ENCODE measurements around the gene NECTIN3. TPM values are rescaled to one million over a fixed set of nuclear protein-coding genes. Genes with fewer than 3 reads are reported as not detected.
A peak's percentile ranks its signal among the peaks of the same experiment; 100 is the strongest.

The NECTIN3 gene
- total RNA-seq, 1 donor from 2014 or later: 3.0 TPM

DNA sequence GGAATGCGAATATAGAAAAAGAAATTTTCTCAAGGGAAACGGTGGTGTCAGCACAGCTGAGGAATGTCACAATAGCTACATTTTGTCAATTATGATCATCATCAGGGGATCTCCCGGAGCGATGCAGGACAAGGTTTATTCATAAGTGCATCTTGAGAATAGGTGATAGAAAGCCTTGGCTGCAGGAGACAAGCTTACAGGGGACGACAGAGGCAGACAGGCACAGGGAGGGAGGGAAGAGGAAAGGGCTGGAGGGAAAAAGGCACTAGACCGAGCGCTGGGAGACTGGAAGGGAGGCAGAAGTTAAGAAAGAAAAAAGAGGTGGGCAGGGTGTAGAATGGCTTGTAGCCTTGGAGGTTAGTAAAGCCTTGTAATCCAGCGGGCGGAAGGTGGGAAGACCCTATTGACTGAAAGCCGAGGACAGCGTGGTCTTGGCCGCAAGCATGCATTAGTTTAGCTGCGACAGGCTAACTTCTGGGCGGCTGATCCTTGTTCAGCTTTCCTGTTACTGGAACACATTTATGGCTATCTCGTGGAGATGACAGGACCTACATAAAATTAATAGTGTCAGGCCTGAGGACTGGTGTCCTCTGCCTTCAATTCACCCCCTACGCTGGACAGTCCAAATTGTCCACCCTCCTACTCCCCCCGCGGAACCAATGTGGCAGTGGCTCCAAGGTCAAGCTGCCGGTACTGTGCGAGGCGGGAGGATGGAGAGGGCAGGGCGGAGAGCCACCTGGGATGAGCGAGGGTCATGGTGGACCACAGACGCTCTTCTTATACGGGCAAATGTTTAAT is 1.4 kb upstream of the NECTIN3 start:
- Mint-ChIP-seq H3K27ac (peak overlapping the region; percentile 87), H3K4me3 (peak overlapping the region; percentile 94), H3K27me3 (peaks cover 49% of the 10 kb centered on the region), H3K36me3 (ENCODE audit: low read depth) (no peaks in the 10 kb centered on the region), H3K9me3 (no peaks in the 10 kb centered on the region), H3K4me1 (peaks cover 30% of the 10 kb centered on the region)
- intact Hi-C loops (cut with micrococcal nuclease): loop anchor here (2.0 to 10.0 kb wide), 5 partner anchors 169 to 905 kb away; partner anchors contain the start of gene ABHD10
- DNase-seq: peak; percentile 59

DNA sequence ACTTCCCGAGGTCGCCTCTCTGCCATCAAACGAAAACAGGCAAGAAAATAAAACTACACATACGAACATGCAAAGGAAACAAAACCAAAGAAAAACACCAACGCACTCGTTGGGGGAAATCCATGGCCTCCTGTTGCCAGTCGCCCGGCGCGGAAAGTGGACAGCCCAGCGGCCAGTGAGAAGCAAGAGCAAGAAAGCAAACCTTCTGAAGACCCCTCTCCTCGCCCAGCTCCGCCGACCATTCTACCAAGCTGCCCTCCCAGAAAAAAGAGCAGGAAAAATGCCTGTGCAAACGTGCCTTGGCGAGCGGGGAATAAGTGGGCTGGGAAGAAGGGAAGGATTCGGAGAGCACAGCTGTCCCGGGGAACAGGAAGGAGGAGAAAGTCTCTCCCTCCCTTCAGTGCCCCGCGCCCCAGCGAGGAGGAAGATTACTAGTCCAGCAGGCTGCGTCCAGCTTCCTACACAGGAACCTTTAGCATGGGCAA is 802 bp upstream of the NECTIN3 start:
- peaks cover 30% of the 10 kb centered on the region for H3K4me1 Mint-ChIP-seq
- intact Hi-C loops (cut with micrococcal nuclease): loop anchor here (1.0 to 10.0 kb wide), 6 partner anchors 168 to 904 kb away; partner anchors contain the start of gene ABHD10
- no peaks in the 10 kb centered on the region for H3K36me3 Mint-ChIP-seq (ENCODE audit: low read depth)
- peaks cover 54% of the 10 kb centered on the region for H3K27me3 Mint-ChIP-seq
- H3K4me3 Mint-ChIP-seq: peak overlapping the region; percentile 94
- H3K27ac Mint-ChIP-seq: peak overlapping the region; percentile 87
- DNase-seq: peak; percentile 73
- no peaks in the 10 kb centered on the region for H3K9me3 Mint-ChIP-seq

DNA sequence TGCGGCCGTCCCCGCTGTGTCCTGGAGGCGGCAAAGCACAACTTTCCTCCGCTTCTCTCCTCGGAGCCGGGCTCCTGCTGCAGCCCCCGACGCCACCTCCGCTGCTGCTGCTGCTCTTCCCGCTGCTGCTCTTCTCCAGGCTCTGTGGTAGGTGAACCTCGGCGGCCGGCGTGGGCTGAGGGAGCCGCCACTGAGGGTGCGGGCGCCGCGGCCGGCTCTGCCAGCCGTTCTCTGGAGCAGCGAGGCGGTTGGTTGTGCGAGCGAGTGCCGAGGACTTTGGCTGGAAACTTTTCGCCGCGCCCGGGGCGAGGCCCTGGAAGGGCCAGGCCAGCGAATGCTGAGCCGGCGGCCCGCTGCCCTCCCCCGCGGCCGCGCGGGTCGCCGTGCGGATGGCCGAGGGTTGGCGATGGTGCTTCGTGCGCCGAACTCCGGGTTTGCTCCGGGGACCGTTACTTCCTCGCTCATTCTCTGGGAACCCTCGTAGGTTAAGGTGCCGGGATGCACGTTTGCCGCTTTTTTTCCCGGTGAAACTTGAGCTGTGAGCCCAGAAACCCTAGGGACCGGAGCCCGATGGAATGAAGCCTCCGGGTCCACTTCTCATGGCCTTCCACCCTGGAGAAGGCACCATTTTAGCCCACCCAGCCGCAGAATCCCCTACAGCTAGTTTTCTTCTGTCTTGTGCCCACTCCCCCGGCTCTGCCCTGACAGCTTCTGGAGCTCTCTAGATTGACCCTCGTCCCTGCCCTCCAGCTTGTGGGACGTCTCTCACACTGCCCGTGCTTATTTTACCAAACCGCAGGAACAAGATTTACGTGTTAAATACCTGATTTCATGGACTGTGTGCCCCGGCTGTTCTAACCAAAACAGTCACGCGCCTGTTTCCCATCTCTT is 660 bp downstream of the NECTIN3 start:
- Mint-ChIP-seq H3K9me3 (no peaks in the 10 kb centered on the region), H3K4me1 (peaks cover 30% of the 10 kb centered on the region), H3K27me3 (peaks cover 56% of the 10 kb centered on the region), H3K27ac (peak overlapping the region; percentile 60), H3K36me3 (ENCODE audit: low read depth) (no peaks in the 10 kb centered on the region), H3K4me3 (peak overlapping the region; percentile 94)
- DNase-seq: peak; percentile 75
- intact Hi-C loops (cut with micrococcal nuclease): loop anchor here (5.0 to 10.0 kb wide), 3 partner anchors 260 to 903 kb away; partner anchors contain the start of gene ABHD10

DNA sequence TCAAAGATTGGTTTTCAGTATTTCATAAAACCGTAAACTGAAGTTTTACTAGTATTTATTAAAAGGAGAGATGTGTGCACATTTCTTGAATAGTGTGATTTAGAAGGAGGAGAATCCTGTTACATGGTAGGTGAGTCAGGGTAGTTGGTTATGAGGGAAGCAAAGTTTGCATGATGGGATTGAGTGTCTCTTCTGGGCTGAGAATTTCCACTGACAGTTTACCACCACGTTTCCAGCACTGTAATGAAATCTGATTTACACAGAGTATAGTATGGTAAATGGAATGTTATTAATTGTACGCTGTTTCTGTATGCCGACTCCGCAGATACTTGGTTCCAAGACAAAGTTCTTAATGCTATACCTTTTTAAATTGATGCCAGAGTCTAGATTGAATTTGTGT is 1.6 kb downstream of the NECTIN3 start:
- Mint-ChIP-seq H3K4me1 (peaks cover 30% of the 10 kb centered on the region), H3K27ac (no peak overlapping the region), H3K9me3 (no peaks in the 10 kb centered on the region), H3K4me3 (peak overlapping the region; percentile 94), H3K36me3 (ENCODE audit: low read depth) (no peaks in the 10 kb centered on the region), H3K27me3 (peaks cover 57% of the 10 kb centered on the region)
- intact Hi-C loops (cut with micrococcal nuclease): loop anchor here (5.0 to 10.0 kb wide), 3 partner anchors 261 to 902 kb away; partner anchors contain the start of gene ABHD10
- no peak for DNase-seq

DNA sequence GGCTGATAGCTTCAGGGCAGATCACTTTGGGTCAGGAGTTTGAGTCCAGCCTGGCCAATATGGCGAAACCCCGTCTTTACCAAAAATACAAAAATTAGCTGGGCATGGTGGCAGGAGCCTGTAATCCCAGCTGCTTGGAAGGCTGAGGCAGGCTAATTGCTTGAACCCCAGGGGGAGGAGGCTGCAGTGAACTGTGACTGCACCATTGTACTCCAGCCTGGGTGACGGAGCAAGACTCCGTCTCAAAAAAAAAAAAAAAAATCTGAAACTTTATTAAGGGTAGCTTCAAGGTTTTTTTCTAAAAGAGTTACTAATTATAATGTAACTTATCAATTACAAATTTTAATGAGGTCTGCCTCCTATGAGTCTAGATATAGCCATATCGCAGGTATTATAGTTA is 5.1 kb downstream of the NECTIN3 start:
- H3K36me3 Mint-ChIP-seq (ENCODE audit: low read depth): no peaks in the 10 kb centered on the region
- intact Hi-C loops (cut with micrococcal nuclease): loop anchor here (10.0 kb wide), 1 partner anchor 898 kb away; the partner anchor contains the start of gene ABHD10
- no peak overlapping the region for H3K4me3 Mint-ChIP-seq
- H3K4me1 Mint-ChIP-seq: peaks cover 17% of the 10 kb centered on the region
- H3K9me3 Mint-ChIP-seq: no peaks in the 10 kb centered on the region
- peaks cover 40% of the 10 kb centered on the region for H3K27me3 Mint-ChIP-seq
- H3K27ac Mint-ChIP-seq: no peak overlapping the region
- DNase-seq: no peak

DNA sequence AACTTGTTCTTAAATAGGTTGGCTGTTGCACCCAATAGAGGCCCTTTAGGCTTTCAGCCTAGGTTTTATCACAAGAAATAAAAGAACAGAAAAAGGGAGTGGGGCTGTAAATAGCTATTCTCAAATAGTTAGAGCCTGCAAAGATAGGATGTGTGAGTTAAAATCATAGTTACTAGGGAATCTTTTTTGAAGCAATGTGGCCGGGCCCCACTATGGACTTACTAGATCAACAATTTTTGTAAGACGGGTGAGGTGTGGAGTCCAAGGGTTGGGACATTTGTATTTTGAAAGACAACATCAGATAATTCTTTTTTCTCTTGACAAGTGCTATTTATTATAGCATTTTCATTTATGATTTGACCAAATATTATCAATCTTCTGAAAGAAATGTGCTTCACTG is 5.8 kb downstream of the NECTIN3 start:
- intact Hi-C loops (cut with micrococcal nuclease): loop anchor here (10.0 kb wide), 1 partner anchor 897 kb away; the partner anchor contains the start of gene ABHD10

DNA sequence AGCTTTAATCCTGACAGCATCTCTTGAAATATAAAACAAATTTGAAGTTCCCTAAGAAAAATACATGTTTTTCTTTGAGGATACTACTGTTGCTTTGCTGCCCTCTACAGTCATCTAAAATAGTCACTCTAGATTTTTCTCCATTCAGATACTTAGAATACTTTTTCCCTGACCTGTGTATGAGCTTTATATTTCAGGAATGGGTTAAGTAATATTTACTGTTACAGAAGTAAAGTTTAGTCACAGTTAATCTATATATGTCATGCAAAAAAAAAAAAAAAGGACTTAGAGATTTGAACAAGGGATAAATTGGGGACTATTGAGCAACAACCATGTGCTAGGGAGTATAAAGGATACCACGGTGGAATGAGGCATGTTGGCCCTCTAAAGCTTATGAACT is 8.8 kb downstream of the NECTIN3 start:
- H3K4me3 Mint-ChIP-seq: no peak overlapping the region
- no peaks in the 10 kb centered on the region for H3K4me1 Mint-ChIP-seq
- intact Hi-C loops (cut with micrococcal nuclease): no loop called here
- no peak overlapping the region for H3K27ac Mint-ChIP-seq
- DNase-seq: no peak
- H3K36me3 Mint-ChIP-seq (ENCODE audit: low read depth): no peaks in the 10 kb centered on the region
- peaks cover 10% of the 10 kb centered on the region for H3K27me3 Mint-ChIP-seq
- H3K9me3 Mint-ChIP-seq: no peaks in the 10 kb centered on the region

More for the DNA sequence above, 5.8 kb downstream of the NECTIN3 start:
- no peak overlapping the region for H3K4me3 Mint-ChIP-seq
- H3K9me3 Mint-ChIP-seq: no peaks in the 10 kb centered on the region
- peaks cover 39% of the 10 kb centered on the region for H3K27me3 Mint-ChIP-seq
- no peak for DNase-seq
- peaks cover 17% of the 10 kb centered on the region for H3K4me1 Mint-ChIP-seq
- H3K36me3 Mint-ChIP-seq (ENCODE audit: low read depth): no peaks in the 10 kb centered on the region
- H3K27ac Mint-ChIP-seq: no peak overlapping the region

DNA sequence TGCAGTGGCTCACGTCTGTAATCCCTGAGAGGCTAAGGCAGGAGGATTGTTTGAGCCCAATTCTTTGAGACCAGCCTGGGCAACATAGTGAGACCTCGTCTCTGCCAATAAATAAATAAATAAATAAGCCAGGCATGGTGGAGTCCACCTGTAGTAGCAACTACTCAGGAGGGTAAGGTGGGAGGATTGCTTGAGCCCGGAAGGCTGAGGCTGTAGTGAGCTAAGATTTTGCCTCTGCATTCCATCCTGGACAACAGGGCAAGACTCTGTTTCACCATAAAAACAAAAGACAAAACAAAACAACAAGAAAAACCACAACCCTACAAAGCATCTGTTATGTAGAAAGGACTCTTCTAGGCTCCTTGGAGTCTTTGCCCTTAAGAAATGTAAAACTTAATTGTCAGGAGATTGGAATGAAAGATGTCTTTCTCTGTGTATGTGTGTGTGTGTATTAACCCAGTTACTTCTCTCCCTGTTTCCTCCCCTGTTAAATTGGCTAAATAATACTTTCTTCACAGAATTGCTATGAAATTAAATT is 9.5 kb downstream of the NECTIN3 start:
- intact Hi-C loops (cut with micrococcal nuclease): no loop called here
- Mint-ChIP-seq H3K9me3 (no peaks in the 10 kb centered on the region), H3K27me3 (peaks cover 6% of the 10 kb centered on the region), H3K36me3 (ENCODE audit: low read depth) (no peaks in the 10 kb centered on the region), H3K4me3 (no peak overlapping the region), H3K27ac (no peak overlapping the region), H3K4me1 (no peaks in the 10 kb centered on the region)
- DNase-seq: no peak

DNA sequence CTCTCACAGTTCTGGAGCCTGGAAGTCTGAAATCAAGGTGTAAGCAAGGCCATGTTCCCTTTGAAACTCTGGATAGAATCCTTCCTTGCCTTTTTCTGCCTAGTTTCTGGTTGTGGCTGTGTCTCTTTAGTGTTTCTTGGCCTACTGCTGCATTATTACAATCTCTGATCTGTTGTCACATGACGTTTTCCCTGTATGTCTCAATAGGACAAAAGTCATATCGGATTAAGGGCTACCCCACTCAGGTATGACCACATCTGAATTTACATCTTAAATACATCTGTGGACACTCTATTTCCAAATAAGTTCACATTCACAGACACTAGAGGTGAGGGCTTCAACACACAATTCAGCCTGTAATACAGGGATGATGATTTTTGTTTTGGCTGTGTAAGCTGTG is 13.3 kb downstream of the NECTIN3 start:
- no peaks in the 10 kb centered on the region for H3K36me3 Mint-ChIP-seq (ENCODE audit: low read depth)
- intact Hi-C loops (cut with micrococcal nuclease): no loop called here
- DNase-seq: no peak
- H3K27ac Mint-ChIP-seq: no peak overlapping the region
- no peaks in the 10 kb centered on the region for H3K4me1 Mint-ChIP-seq
- no peak overlapping the region for H3K4me3 Mint-ChIP-seq
- no peaks in the 10 kb centered on the region for H3K9me3 Mint-ChIP-seq
- no peaks in the 10 kb centered on the region for H3K27me3 Mint-ChIP-seq

DNA sequence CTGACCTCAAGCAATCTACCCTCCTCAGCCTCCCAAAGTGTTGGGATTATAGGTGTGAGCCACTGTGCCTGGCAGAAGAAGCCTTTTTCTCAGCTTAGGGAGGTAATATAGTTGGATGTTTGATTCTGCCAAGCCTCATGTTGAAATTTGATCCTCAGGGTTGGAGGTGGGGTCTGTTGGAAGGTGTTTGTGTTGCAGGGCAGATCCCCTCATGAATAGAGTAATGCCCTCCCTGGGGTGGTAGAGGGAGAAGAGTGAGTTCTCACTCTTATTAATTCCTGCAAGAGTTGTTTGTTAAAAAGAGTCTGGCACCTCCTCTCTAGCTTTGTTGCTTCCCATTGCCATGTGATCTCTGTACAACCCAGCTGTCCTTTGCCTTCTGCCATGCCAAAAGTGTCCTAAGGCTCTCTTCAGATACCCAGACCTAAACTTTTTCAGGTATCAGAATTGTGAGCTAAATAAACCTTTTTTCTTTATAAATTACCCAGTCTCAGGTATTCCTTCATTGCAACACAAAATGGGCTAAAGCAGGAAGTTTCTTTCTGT is 16.4 kb downstream of the NECTIN3 start:
- no peak for DNase-seq
- Mint-ChIP-seq H3K27ac (no peak overlapping the region), H3K4me1 (no peaks in the 10 kb centered on the region), H3K27me3 (no peaks in the 10 kb centered on the region), H3K4me3 (no peak overlapping the region), H3K36me3 (ENCODE audit: low read depth) (no peaks in the 10 kb centered on the region), H3K9me3 (no peaks in the 10 kb centered on the region)
- intact Hi-C loops (cut with micrococcal nuclease): no loop called here

DNA sequence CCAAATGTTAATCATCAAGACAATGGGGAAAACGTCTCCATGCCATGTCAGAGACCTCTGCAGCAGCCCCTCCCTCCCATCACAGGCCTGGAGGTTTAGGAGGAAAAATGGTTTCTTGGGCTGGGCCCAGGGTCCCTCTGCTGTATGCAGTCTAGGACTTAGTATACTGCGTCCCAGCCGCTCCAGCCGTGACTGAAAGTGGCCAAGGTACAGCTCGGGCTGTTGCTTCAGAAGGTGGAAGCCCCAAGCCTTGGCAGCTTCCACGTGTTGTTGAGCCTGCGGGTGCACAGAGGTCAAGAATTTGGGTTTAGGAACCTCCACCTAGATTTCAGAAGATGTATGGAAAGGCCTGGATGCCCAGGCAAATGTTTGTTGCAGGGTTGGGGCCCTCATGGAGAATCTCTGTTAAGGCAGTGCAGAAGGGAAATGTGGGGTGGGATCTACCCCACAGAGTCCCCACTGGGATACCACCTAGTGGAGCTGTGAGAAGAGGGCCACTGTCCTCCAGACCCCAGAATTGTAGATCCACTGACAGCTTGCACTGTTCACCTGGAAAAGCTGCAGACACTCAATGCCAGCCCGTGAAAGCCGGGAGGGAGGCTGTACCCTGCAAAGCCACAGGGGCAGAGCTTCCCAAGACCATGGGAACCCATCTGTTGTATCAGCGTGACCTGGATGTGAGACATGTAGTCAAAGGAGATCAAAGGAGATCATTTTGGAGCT is 25.0 kb downstream of the NECTIN3 start:
- no peak overlapping the region for H3K27ac Mint-ChIP-seq
- H3K4me1 Mint-ChIP-seq: no peaks in the 10 kb centered on the region
- H3K36me3 Mint-ChIP-seq (ENCODE audit: low read depth): no peaks in the 10 kb centered on the region
- no peak for DNase-seq
- H3K4me3 Mint-ChIP-seq: no peak overlapping the region
- peaks cover 9% of the 10 kb centered on the region for H3K9me3 Mint-ChIP-seq
- intact Hi-C loops (cut with micrococcal nuclease): no loop called here
- peaks cover 2% of the 10 kb centered on the region for H3K27me3 Mint-ChIP-seq

DNA sequence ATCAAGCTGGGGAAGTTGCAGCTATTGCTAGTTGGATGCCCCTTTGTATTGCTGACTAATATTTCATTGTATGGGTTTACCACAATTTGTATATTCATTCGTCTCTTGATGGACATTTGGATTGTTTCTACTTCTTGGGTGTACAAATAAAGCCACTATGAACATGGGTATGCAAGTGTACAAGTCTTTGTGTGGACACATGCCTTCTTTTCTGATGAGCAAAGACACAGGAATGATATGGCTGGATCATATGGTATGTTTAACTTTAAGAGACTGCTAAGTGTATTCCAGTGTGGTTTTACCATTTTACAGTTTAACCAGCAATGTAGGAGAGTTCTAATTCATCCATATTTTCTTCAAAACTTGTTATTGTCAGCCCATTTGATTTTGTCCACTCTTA is 32.2 kb downstream of the NECTIN3 start:
- H3K4me1 Mint-ChIP-seq: peaks cover 2% of the 10 kb centered on the region
- H3K4me3 Mint-ChIP-seq: no peak overlapping the region
- no peak for DNase-seq
- H3K27ac Mint-ChIP-seq: no peak overlapping the region
- intact Hi-C loops (cut with micrococcal nuclease): no loop called here
- H3K36me3 Mint-ChIP-seq (ENCODE audit: low read depth): no peaks in the 10 kb centered on the region
- H3K27me3 Mint-ChIP-seq: peaks cover 25% of the 10 kb centered on the region
- H3K9me3 Mint-ChIP-seq: peaks cover 5% of the 10 kb centered on the region

Data from activated CD4-positive, alpha-beta T cell treated with anti-CD3 and anti-CD28 coated beads, Interleukin-2, amount 10 ng/mL, durations not matched to agents 24 days and 14 days (primary cell).